Keratinocyte (primary cell): ENCODE measurements around the gene NET1. TPM values are rescaled to one million over a fixed set of nuclear protein-coding genes. Genes with fewer than 3 reads are reported as not detected.

ENCODE experiments used
- DNase-seq: peaks from one replicate; pipeline ENCODE4 v3.0.0-alpha.2; 2011; ENCODE audit warnings: low read depth, missing footprints, low spot score
- FAIRE-seq: peaks from 2 replicates; lab custom pipeline; 2011; peaks lifted over from hg19 to GRCh38; lab: Jason Lieb, UNC
- H2AFZ ChIP-seq: 2 replicates; pipeline ENCODE4 v1.6.0; 2012; ENCODE audit warnings: low read length, control low read depth, inconsistent platforms; ENCODE audit not compliant: control insufficient read depth
- H3K27ac ChIP-seq: 2 replicates; pipeline ENCODE4 v1.5.1; 2011; ENCODE audit warnings: low read length; ENCODE audit not compliant: control insufficient read depth, insufficient read depth
- H3K27me3 ChIP-seq: 3 replicates; pipeline ENCODE4 v1.6.0; 2011; ENCODE audit warnings: low read length; ENCODE audit not compliant: control insufficient read depth, insufficient read depth; ENCODE audit errors: extremely low read depth
- H3K36me3 ChIP-seq, 2 experiments: 2 replicates in 1 of 2; 3 replicates in 1 of 2; pipeline ENCODE4 v1.5.1; 2011; ENCODE audit warnings: low read length in 2 of 2, mild to moderate bottlenecking in 1 of 2; ENCODE audit not compliant: control insufficient read depth in 2 of 2, insufficient read depth in 2 of 2; ENCODE audit errors: extremely low read depth in 1 of 2
- H3K4me1 ChIP-seq: 3 replicates; pipeline ENCODE4 v1.5.1; 2011; ENCODE audit warnings: low read length; ENCODE audit not compliant: control insufficient read depth, insufficient read depth; ENCODE audit errors: extremely low read depth
- H3K4me2 ChIP-seq: 3 replicates; pipeline ENCODE4 v1.6.0; 2011; ENCODE audit warnings: low read depth, low read length; ENCODE audit not compliant: control insufficient read depth, insufficient read depth; ENCODE audit errors: extremely low read depth
- H3K4me3 ChIP-seq, 3 experiments: fragments of 200-600 bp in 1 of 3; sonication (generic) in 1 of 3; 2 replicates in 2 of 3; 3 replicates in 1 of 3; pipeline ENCODE4 v1.5.1; 2011 to 2016; ENCODE audit warnings: low read length in 3 of 3, mild to moderate bottlenecking in 3 of 3, control low read depth in 2 of 3, inconsistent platforms in 1 of 3, low read depth in 1 of 3, mixed read lengths in 1 of 3, mixed run types in 1 of 3, moderate library complexity in 1 of 3; ENCODE audit not compliant: control insufficient read depth in 2 of 3, insufficient read depth in 2 of 3; ENCODE audit errors: extremely low read depth in 1 of 3
- H3K79me2 ChIP-seq: 2 replicates; pipeline ENCODE4 v1.6.0; 2012; ENCODE audit warnings: low read length; ENCODE audit not compliant: control insufficient read depth, insufficient read depth
- H3K9ac ChIP-seq: 3 replicates; pipeline ENCODE4 v1.6.0; 2011; ENCODE audit warnings: low read length; ENCODE audit not compliant: control insufficient read depth, insufficient read depth; ENCODE audit errors: extremely low read depth
- H3K9me1 ChIP-seq: 3 replicates; pipeline ENCODE4 v1.6.0; 2011; ENCODE audit warnings: low read length; ENCODE audit not compliant: control insufficient read depth, insufficient read depth; ENCODE audit errors: extremely low read depth
- H3K9me3 ChIP-seq: 2 replicates; pipeline ENCODE4 v1.5.1; 2012; ENCODE audit warnings: low read depth, low read length; ENCODE audit not compliant: control insufficient read depth
- H4K20me1 ChIP-seq: 3 replicates; pipeline ENCODE4 v1.6.0; 2011; ENCODE audit warnings: low read length; ENCODE audit not compliant: control insufficient read depth, insufficient read depth; ENCODE audit errors: extremely low read depth
- EZH2 ChIP-seq: IDR thresholded peaks from one replicate; pipeline ENCODE4 v1.6.1; 2012; ENCODE audit warnings: inconsistent platforms, mild to moderate bottlenecking, low read length, moderate library complexity
- dilution Hi-C: fragments of 300-500 bp; cut with MboI; formaldehyde crosslinking; loops from one replicate; pipeline ENCODE4 v1.7.0; 2020; ENCODE audit warnings: low sequenced_read_pairs; ENCODE audit not compliant: extremely low pct_ligation_motif_present
- polyA plus RNA-seq, 5 experiments: library from polyadenylated mRNA; depleted of rRNA in 3 of 5; stranded (reverse) in 3 of 5; stranded (forward) in 1 of 5; unstranded in 1 of 5; fragments of >200 nt; gene quantifications; 1 replicate in 1 of 5; 2 replicates in 3 of 5; 3 replicates in 1 of 5; pipeline versions ENCODE4 v1.2.1 to v1.2.3, GENCODE V29; 2011 to 2012; ENCODE audit warnings: missing spikeins in 2 of 5, low read depth in 1 of 5, low replicate concordance in 1 of 5
- TF ChIP-seq, protein P1 (sequence below), 3 experiments: IDR thresholded peaks in 1 of 3; conservative IDR thresholded peaks in 1 of 3; optimal IDR thresholded peaks in 1 of 3; 2 replicates in 2 of 3; 3 replicates in 1 of 3; pipeline versions ENCODE3 to v1.5.1; 2011; ENCODE audit warnings: low read length in 3 of 3, mild to moderate bottlenecking in 3 of 3, moderate library complexity in 2 of 3, control low read depth in 1 of 3, inconsistent platforms in 1 of 3; ENCODE audit not compliant: insufficient read depth in 2 of 3; ENCODE audit errors: extremely low read depth in 1 of 3

Gene NET1
- polyA plus RNA-seq, 1 donor (not counting 4 experiments of a cell fraction or from before 2014, with no cell fraction given): 214 TPM

DNA sequence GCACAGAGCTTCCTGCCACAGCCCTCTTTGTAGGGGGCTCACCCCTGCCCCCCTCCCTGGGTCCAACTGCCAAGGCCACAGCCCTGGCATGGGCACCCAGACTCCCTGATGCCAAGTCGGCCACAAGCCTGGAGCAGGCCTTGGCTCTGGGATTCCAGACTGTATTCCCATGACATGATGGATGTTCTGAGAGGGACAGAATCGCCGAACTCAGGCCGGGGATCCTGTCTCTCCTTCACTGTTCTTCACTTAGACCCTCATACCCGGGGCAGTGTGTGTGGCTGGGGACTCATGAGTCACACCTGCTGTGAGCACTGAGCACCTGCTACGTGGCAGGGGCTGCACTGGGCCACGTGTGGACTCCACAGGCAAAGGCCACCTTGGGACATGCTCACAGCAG is 79.1 kb downstream of the NET1 start:
- no peaks in the 10 kb centered on the region for H3K79me2 ChIP-seq
- H3K4me3 ChIP-seq: no peak overlapping the region
- H3K4me2 ChIP-seq: no peak overlapping the region
- H3K9ac ChIP-seq: no peak overlapping the region
- H3K9me3 ChIP-seq: peaks cover 2% of the 10 kb centered on the region
- TF ChIP-seq, protein P1, sequence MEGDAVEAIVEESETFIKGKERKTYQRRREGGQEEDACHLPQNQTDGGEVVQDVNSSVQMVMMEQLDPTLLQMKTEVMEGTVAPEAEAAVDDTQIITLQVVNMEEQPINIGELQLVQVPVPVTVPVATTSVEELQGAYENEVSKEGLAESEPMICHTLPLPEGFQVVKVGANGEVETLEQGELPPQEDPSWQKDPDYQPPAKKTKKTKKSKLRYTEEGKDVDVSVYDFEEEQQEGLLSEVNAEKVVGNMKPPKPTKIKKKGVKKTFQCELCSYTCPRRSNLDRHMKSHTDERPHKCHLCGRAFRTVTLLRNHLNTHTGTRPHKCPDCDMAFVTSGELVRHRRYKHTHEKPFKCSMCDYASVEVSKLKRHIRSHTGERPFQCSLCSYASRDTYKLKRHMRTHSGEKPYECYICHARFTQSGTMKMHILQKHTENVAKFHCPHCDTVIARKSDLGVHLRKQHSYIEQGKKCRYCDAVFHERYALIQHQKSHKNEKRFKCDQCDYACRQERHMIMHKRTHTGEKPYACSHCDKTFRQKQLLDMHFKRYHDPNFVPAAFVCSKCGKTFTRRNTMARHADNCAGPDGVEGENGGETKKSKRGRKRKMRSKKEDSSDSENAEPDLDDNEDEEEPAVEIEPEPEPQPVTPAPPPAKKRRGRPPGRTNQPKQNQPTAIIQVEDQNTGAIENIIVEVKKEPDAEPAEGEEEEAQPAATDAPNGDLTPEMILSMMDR (optimal IDR thresholded peaks at IDR 0.05 in 1 of 3, IDR thresholded peaks at IDR 0.05 in 1 of 3, conservative IDR thresholded peaks at IDR 0.05 in 1 of 3; ENCODE audit: extremely low read depth in 1 of 3, insufficient read depth in 2 of 3, low read length in 3 of 3): no peak
- TF ChIP-seq EZH2: no peak
- H3K27me3 ChIP-seq: no peaks in the 10 kb centered on the region
- dilution Hi-C loops: no loop called here
- no peaks in the 10 kb centered on the region for H4K20me1 ChIP-seq
- H2AFZ ChIP-seq: no peak overlapping the region
- peaks cover 18% of the 10 kb centered on the region for H3K4me1 ChIP-seq
- FAIRE-seq (no peak), DNase-seq (no peak)
- no peaks in the 10 kb centered on the region for H3K36me3 ChIP-seq
- H3K27ac ChIP-seq: no peak overlapping the region
- H3K9me1 ChIP-seq: no peaks in the 10 kb centered on the region

DNA sequence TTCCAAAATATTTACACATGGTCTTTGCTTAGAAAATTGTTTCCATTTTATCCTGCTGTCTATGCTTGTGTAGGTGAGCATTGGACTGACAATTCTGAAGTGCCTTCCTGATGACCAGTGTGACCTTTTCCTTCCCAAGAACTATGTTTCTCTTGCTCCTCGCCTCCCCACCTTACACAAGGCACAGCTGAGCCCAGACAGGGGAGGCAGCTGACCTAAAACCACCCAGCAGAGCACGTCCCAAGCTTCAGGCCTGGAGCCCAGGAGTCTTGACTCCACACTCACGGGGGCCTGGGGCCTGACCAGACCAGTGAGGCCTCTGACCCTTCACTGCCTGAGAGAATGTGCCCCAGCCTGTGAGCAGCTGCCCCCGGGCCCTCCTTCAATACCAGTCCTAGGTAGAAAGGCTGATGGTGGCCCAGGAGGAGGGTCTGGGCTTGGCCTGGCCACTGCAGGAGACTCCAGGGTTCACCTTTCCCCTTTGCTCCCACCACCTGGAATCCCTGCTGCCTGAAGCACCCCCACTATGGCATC is 80.0 kb downstream of the NET1 start:
- Histone ChIP-seq H3K4me1 (peaks cover 18% of the 10 kb centered on the region), H3K4me2 (no peak overlapping the region)
- TF ChIP-seq, protein P1 (optimal IDR thresholded peaks at IDR 0.05 in 1 of 3, IDR thresholded peaks at IDR 0.05 in 1 of 3, conservative IDR thresholded peaks at IDR 0.05 in 1 of 3; ENCODE audit: extremely low read depth in 1 of 3, insufficient read depth in 2 of 3, low read length in 3 of 3): no peak
- no peak for TF ChIP-seq EZH2

More for the DNA sequence above, 80.0 kb downstream of the NET1 start:
- no peaks in the 10 kb centered on the region for H3K9me1 ChIP-seq
- no peak overlapping the region for H3K9ac ChIP-seq
- dilution Hi-C loops: no loop called here
- no peaks in the 10 kb centered on the region for H3K36me3 ChIP-seq
- no peak overlapping the region for H3K4me3 ChIP-seq
- no peak for DNase-seq
- no peak for FAIRE-seq
- no peak overlapping the region for H2AFZ ChIP-seq
- H4K20me1 ChIP-seq: no peaks in the 10 kb centered on the region
- H3K9me3 ChIP-seq: peaks cover 2% of the 10 kb centered on the region
- no peak overlapping the region for H3K27ac ChIP-seq
- no peaks in the 10 kb centered on the region for H3K79me2 ChIP-seq
- no peaks in the 10 kb centered on the region for H3K27me3 ChIP-seq
